PC-9 (cell line): ENCODE results near the gene MS4A15.

ENCODE experiments used
- CTCF ChIP-seq: fragments of 200-600 bp; sonication (generic); conservative IDR thresholded peaks from 2 replicates; pipeline ENCODE4 v1.6.1; 2017; ENCODE audit warnings: mixed run types, antibody characterized with exemption, mild to moderate bottlenecking, moderate library complexity
- EZH2 ChIP-seq: fragments of 200-600 bp; sonication (generic); IDR thresholded peaks from 2 replicates; pipeline ENCODE4 v1.8.0; 2017; ENCODE audit warnings: antibody characterized with exemption, low read depth

GRCh38 chr11:60783911-60784310, 27.2 kb downstream of the MS4A15 start:
- TF ChIP-seq CTCF (no peak), EZH2 (no peak)
